Measurements from ENCODE around the gene MYZAP. TPM values are rescaled to one million over a fixed set of nuclear protein-coding genes. Genes with fewer than 3 reads are reported as not detected.

The MYZAP gene
- total and polyA plus RNA-seq, 10 of the 15 experiments (the other 5 are each of a cell fraction or from before 2014, with no cell fraction given): not detected

- TF ChIP-seq HDGF (IDR thresholded peaks at IDR 0.05) (no peak), JUNB (IDR thresholded peaks at IDR 0.05) (peak; percentile 61), NFIC (IDR thresholded peaks at IDR 0.05; ENCODE audit: low read depth, low read length) (peak; percentile 49; the same call in 1 of the 2 replicates), CTCF (IDR thresholded peaks at IDR 0.05 in 2 of 3, conservative IDR thresholded peaks at IDR 0.05 in 1 of 3; ENCODE audit: control insufficient read depth in 2 of 3, extremely low read depth in 1 of 3, insufficient read depth in 1 of 3, low read depth in 3 of 3, low read length in 3 of 3) (peak; percentile 82 to 86 (median 83)), ESRRA (IDR thresholded peaks at IDR 0.05; ENCODE audit: low read length) (0 out of 2 replicates have a peak, but pooled peaks have one; percentile 23), MLLT1 (IDR thresholded peaks at IDR 0.05) (no peak), SPI1 (IDR thresholded peaks at IDR 0.05; ENCODE audit: borderline replicate concordance, insufficient read depth, low read depth, low read length) (0 out of 2 replicates have a peak, but pooled peaks have one; percentile 7), SMC3 (IDR thresholded peaks at IDR 0.05; ENCODE audit: borderline replicate concordance, low read length) (peak; percentile 52; the same call in 1 of the 2 replicates), SMARCA5 (IDR thresholded peaks at IDR 0.05) (no peak), ELK1 (IDR thresholded peaks at IDR 0.05; ENCODE audit: low read depth, low read length) (no peak)
Observed at GRCh38 chr15:57561041-57561711, 30.5 kb upstream of the MYZAP start (continued).

Measured in GM12878 (cell line).